Adrenal gland (tissue), 5 donors: ENCODE measurements around the gene AR.

Experiments
- POLR2A ChIP-seq, 2 donors: fragments of 450-650 bp; IDR thresholded peaks; one replicate each; pipeline ENCODE4 v1.6.1; 2017; ENCODE audit warnings: antibody characterized with exemption in 2 of 2, mild to moderate bottlenecking in 2 of 2, moderate library complexity in 1 of 2
- TF ChIP-seq, protein P1 (sequence below), 6 experiments: fragments of 450-650 bp in 4 of 6; fragments of 200-600 bp in 2 of 6; sonication (generic) in 1 of 6; IDR thresholded peaks; 1 replicate in 5 of 6; 2 replicates in 1 of 6; pipeline versions ENCODE4 v1.5.1 to v1.8.0; 2016 to 2021; ENCODE audit warnings: antibody characterized with exemption in 6 of 6, mild to moderate bottlenecking in 2 of 6, moderate library complexity in 1 of 6
- donor health status: DM: no; HTN: no; CAD: no.

DNA sequence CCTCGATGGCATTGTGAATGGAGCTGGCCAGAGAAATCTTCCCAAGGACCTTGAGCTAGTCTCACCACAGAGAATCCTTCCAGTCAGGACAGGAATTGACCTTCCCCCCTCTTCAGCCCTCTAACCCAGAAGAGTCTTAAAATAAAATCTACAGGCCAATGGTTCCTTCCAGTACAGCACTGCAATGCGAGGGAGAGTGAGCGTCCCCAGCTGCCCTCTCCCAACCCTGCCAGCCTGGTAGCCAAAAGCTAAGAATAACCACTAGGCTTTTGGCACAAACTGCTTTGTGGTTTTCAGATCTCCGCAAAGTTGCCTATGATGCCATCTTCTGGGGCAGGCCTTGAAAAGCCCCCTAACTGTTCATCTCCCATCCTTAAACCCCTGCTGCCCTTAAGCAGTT lies 175.1 kb downstream of the AR start:
- TF ChIP-seq, protein P1, sequence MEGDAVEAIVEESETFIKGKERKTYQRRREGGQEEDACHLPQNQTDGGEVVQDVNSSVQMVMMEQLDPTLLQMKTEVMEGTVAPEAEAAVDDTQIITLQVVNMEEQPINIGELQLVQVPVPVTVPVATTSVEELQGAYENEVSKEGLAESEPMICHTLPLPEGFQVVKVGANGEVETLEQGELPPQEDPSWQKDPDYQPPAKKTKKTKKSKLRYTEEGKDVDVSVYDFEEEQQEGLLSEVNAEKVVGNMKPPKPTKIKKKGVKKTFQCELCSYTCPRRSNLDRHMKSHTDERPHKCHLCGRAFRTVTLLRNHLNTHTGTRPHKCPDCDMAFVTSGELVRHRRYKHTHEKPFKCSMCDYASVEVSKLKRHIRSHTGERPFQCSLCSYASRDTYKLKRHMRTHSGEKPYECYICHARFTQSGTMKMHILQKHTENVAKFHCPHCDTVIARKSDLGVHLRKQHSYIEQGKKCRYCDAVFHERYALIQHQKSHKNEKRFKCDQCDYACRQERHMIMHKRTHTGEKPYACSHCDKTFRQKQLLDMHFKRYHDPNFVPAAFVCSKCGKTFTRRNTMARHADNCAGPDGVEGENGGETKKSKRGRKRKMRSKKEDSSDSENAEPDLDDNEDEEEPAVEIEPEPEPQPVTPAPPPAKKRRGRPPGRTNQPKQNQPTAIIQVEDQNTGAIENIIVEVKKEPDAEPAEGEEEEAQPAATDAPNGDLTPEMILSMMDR (IDR thresholded peaks at IDR 0.05): no peak
- no peak for TF ChIP-seq POLR2A (IDR thresholded peaks at IDR 0.05)
